Activated T-helper 17 cell treated with anti-CD3 and anti-CD28 coated beads, Interleukin-2, amount 50 U/mL, for 72 hours (primary cell): ENCODE results near the gene RALGAPA2. TPM values are rescaled to one million over a fixed set of nuclear protein-coding genes. Genes with fewer than 3 reads are reported as not detected.
A peak's percentile ranks its signal among the peaks of the same experiment; 100 is the strongest.

Source experiments
- ATAC-seq: fragments of 150-1000 bp; cut with Tn5 transposase; replicated peaks from 2 replicates; pipeline ENCODE4 v1.10.0; 2021; ENCODE audit warnings: mild to moderate bottlenecking, moderate library complexity
- H3K27ac Mint-ChIP-seq: one replicate; pipeline ENCODE4 v1.8.0; 2022; ENCODE audit warnings: mixed read lengths
- H3K27me3 Mint-ChIP-seq: one replicate; pipeline ENCODE4 v1.8.0; 2022; ENCODE audit warnings: mixed read lengths
- H3K36me3 Mint-ChIP-seq: one replicate; pipeline ENCODE4 v1.8.0; 2022; ENCODE audit warnings: low read depth, mild to moderate bottlenecking, mixed read lengths
- H3K4me1 Mint-ChIP-seq: one replicate; pipeline ENCODE4 v1.8.0; 2022; ENCODE audit warnings: mixed read lengths
- H3K4me3 Mint-ChIP-seq: one replicate; pipeline ENCODE4 v1.8.0; 2022; ENCODE audit warnings: mild to moderate bottlenecking, mixed read lengths
- H3K9me3 Mint-ChIP-seq: one replicate; pipeline ENCODE4 v1.8.0; 2022; ENCODE audit warnings: mixed read lengths
- total RNA-seq, 2 donors: library from RNA; stranded (reverse); gene quantifications; one replicate each; pipeline ENCODE4 v1.2.3, GENCODE V29; 2022

Gene RALGAPA2
- total RNA-seq, 2 donors from 2014 or later, result 19.2 to 23.2 TPM

DNA sequence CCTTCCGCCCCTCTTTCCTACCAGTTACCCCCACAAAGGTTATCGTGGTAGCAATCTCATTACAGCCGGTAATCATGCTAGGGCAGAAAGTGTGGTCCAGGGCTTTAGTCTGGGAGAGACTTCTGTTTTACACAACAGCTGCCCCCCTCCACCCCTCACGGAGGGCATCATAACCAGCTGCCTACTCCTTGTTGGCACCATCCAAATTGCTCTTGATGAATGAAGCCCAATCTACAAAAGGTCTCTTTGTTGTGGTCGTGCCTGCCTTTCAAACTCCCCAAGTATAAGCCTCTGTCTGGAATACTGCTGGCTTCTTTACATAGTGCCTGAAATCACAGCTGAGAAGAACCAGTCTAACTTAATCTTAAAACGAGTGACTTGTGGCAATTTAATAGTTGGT, 186.7 kb downstream of the RALGAPA2 start:
- peaks cover 34% of the 10 kb centered on the region for H3K36me3 Mint-ChIP-seq
- H3K9me3 Mint-ChIP-seq, result no peaks in the 10 kb centered on the region
- H3K27me3 Mint-ChIP-seq, result no peaks in the 10 kb centered on the region
- no peak overlapping the region for H3K4me3 Mint-ChIP-seq
- H3K27ac Mint-ChIP-seq, result no peak overlapping the region
- no peak for ATAC-seq
- H3K4me1 Mint-ChIP-seq, result peaks cover 5% of the 10 kb centered on the region

GRCh38 chr20:20525214-20525613, 187.2 kb downstream of the RALGAPA2 start:
- ATAC-seq, result no peak
- Mint-ChIP-seq H3K4me1 (peaks cover 5% of the 10 kb centered on the region), H3K4me3 (no peak overlapping the region), H3K27me3 (no peaks in the 10 kb centered on the region), H3K9me3 (no peaks in the 10 kb centered on the region), H3K27ac (no peak overlapping the region), H3K36me3 (peaks cover 36% of the 10 kb centered on the region)

- no peaks in the 10 kb centered on the region for H3K9me3 Mint-ChIP-seq
- H3K36me3 Mint-ChIP-seq, result peaks cover 37% of the 10 kb centered on the region
- H3K4me1 Mint-ChIP-seq, result peaks cover 5% of the 10 kb centered on the region
- no peak overlapping the region for H3K4me3 Mint-ChIP-seq
- H3K27ac Mint-ChIP-seq, result no peak overlapping the region
- no peak for ATAC-seq
- no peaks in the 10 kb centered on the region for H3K27me3 Mint-ChIP-seq
Measured at GRCh38 chr20:20524756-20525155, 187.7 kb downstream of the RALGAPA2 start.

DNA sequence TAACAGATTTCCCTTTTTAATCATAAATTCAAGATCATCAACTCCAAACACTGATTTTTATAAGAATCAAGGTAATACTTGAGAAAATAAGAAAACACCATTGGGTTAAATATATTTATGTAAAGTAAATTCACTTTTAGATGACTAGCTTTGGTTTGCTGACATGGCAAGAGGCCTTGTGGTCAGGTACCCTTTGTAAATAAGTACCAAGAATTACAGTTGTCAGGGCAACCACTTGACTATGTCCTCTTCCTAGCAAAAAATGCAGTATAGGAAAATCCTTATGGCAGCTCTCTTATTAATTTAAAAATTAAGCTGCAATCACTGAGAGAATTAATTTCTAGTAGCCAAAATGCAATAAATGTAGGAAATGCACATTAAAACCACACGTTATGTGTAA, 190.7 kb downstream of the RALGAPA2 start:
- H3K36me3 Mint-ChIP-seq, result peaks cover 58% of the 10 kb centered on the region
- H3K4me1 Mint-ChIP-seq, result peaks cover 5% of the 10 kb centered on the region
- no peaks in the 10 kb centered on the region for H3K27me3 Mint-ChIP-seq
- H3K27ac Mint-ChIP-seq, result no peak overlapping the region
- no peak overlapping the region for H3K4me3 Mint-ChIP-seq
- H3K9me3 Mint-ChIP-seq, result no peaks in the 10 kb centered on the region
- no peak for ATAC-seq

GRCh38 chr20:20520776-20521175, 191.7 kb downstream of the RALGAPA2 start:
- peaks cover 5% of the 10 kb centered on the region for H3K4me1 Mint-ChIP-seq
- no peaks in the 10 kb centered on the region for H3K27me3 Mint-ChIP-seq
- H3K27ac Mint-ChIP-seq, result no peak overlapping the region
- H3K4me3 Mint-ChIP-seq, result no peak overlapping the region
- peaks cover 63% of the 10 kb centered on the region for H3K36me3 Mint-ChIP-seq
- ATAC-seq, result no peak
- no peaks in the 10 kb centered on the region for H3K9me3 Mint-ChIP-seq

DNA sequence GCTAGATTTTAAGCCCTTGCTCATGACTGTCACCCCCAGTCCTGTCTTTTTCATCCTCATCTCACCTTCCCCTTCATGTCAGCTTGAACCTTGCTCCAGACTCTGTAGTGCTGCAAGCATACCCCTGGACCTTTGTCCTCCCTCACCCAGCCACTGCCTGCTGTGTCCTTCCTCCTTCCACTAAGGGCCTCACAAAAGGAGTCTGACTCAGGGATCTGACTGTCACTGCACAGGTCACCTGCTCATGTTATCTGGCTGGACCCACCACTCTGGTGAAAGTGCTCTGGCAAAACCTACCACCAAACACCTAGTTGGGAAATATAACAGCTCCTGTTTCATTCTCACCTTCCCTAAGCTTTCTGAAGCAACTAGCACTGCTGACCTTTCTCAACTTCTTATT, 193.2 kb downstream of the RALGAPA2 start:
- Mint-ChIP-seq H3K4me1 (peaks cover 5% of the 10 kb centered on the region), H3K9me3 (peaks cover 4% of the 10 kb centered on the region), H3K4me3 (no peak overlapping the region), H3K27me3 (no peaks in the 10 kb centered on the region), H3K36me3 (peaks cover 69% of the 10 kb centered on the region), H3K27ac (peak overlapping the region; percentile 3)
- ATAC-seq, result peak; percentile 11

GRCh38 chr20:20518263-20518662, 194.2 kb downstream of the RALGAPA2 start:
- Mint-ChIP-seq H3K27me3 (no peaks in the 10 kb centered on the region), H3K9me3 (peaks cover 4% of the 10 kb centered on the region), H3K27ac (no peak overlapping the region), H3K4me1 (peaks cover 5% of the 10 kb centered on the region), H3K36me3 (peaks cover 72% of the 10 kb centered on the region), H3K4me3 (no peak overlapping the region)
- ATAC-seq, result peak; percentile 11

DNA sequence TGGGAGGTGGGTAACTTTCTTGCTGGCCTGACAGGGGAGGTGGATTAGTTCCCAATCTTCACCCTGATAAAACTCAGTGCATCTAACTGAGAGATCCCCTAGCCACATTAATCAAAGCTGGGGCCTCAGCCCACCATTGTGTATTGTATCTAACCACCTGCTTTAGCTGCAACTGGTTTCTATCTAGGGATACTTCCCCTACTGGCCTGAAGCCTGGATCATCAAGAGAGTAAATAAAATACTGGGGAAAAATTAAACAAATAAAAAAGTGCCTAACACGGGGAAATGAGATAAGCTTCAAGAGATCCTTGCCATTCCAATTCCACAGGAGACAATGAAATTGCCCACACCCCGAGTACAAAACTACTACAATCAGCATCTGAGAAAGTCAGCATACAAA, 195.1 kb downstream of the RALGAPA2 start:
- H3K9me3 Mint-ChIP-seq, result peaks cover 4% of the 10 kb centered on the region
- no peak overlapping the region for H3K4me3 Mint-ChIP-seq
- peaks cover 5% of the 10 kb centered on the region for H3K4me1 Mint-ChIP-seq
- peaks cover 82% of the 10 kb centered on the region for H3K36me3 Mint-ChIP-seq
- no peak for ATAC-seq
- no peaks in the 10 kb centered on the region for H3K27me3 Mint-ChIP-seq
- H3K27ac Mint-ChIP-seq, result no peak overlapping the region

- peaks cover 4% of the 10 kb centered on the region for H3K9me3 Mint-ChIP-seq
- no peak for ATAC-seq
- H3K36me3 Mint-ChIP-seq, result peaks cover 92% of the 10 kb centered on the region
- no peak overlapping the region for H3K27ac Mint-ChIP-seq
- H3K4me3 Mint-ChIP-seq, result no peak overlapping the region
- H3K4me1 Mint-ChIP-seq, result peaks cover 5% of the 10 kb centered on the region
- no peaks in the 10 kb centered on the region for H3K27me3 Mint-ChIP-seq
Measured at GRCh38 chr20:20513720-20514119, 198.7 kb downstream of the RALGAPA2 start.

DNA sequence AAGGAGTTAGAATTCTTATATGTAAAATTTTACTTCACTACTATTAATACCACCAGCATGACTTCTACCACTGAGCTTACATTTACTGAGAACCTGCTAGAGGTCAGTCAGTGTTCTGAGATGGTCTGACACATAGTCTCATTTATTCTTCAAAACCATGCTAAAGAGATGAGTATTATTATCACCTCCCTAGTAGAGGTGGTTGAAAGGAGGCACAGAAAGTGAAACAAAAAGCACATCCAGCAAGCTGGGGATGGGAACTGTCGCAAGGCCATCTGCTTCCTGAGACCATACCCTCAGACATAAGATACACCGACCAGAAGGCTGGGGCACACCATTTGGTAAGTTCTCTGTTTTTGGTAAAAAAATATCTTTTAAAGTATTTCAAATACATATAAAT, 206.9 kb downstream of the RALGAPA2 start:
- Mint-ChIP-seq H3K4me3 (peak overlapping the region; percentile 3), H3K27me3 (no peaks in the 10 kb centered on the region), H3K36me3 (peaks cover 67% of the 10 kb centered on the region), H3K27ac (no peak overlapping the region), H3K9me3 (no peaks in the 10 kb centered on the region), H3K4me1 (peaks cover 4% of the 10 kb centered on the region)
- peak; percentile 82 for ATAC-seq

DNA sequence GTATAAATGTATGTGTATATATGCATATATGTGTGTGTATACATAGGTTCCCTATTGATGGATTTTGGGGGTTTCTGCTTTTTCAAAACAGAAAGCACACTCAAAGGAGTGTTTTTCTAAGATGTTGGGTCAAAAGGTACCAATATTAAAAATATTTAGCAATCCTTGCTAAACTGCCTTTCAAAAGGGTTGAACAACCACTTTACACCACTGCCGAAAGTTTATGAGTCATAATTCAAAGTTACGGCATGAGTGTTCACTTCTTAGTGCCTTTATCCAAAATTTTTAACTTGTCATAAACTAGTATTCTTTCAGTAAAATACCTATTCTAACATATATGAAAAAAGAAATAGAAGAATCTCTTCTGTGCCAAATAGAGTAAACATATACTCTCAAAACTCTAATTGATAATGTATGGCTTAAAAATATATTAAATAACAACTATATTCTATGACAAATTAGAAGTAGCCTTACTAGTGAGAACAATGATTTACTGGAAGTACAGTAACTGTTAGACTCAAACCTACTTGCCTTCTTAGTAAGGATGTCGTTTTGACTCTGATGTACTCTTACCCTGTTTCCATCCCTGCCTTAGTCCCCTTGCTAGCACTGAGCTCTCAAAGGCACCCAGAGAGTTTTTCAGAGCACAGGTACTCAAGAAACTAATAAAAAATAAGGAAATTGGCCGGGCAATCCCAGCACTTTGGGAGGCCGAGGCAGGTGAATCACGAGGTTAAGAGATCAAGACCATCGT, 208.5 kb downstream of the RALGAPA2 start:
- Mint-ChIP-seq H3K4me3 (no peak overlapping the region), H3K27ac (no peak overlapping the region), H3K4me1 (peaks cover 4% of the 10 kb centered on the region), H3K36me3 (peaks cover 65% of the 10 kb centered on the region), H3K27me3 (no peaks in the 10 kb centered on the region), H3K9me3 (no peaks in the 10 kb centered on the region)
- ATAC-seq, result peak; percentile 80

DNA sequence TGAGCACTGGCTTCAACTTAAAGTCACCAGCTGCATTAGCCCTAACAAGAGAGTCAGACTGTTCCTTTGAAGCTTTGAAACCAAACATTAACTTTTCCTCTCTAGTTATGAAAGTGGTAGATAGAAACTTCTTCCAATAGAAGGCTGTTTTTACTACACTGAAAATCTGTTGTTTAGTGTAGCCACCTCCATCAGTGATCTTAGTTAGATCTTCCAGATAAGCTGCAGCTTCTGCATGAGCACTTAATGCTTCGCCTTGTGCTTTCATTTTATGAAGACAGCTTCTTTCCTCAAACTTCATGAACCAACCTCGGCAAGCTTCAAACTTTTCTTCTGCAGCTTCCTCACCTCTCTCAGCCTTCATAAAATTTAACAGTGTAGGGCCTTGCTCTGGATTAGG, 211.3 kb downstream of the RALGAPA2 start:
- no peak overlapping the region for H3K27ac Mint-ChIP-seq

GRCh38 chr20:20500312-20500711, 212.1 kb downstream of the RALGAPA2 start:
- no peaks in the 10 kb centered on the region for H3K9me3 Mint-ChIP-seq
- H3K4me1 Mint-ChIP-seq, result peaks cover 28% of the 10 kb centered on the region
- no peak for ATAC-seq
- peaks cover 88% of the 10 kb centered on the region for H3K36me3 Mint-ChIP-seq
- H3K4me3 Mint-ChIP-seq, result no peak overlapping the region
- H3K27ac Mint-ChIP-seq, result no peak overlapping the region
- no peaks in the 10 kb centered on the region for H3K27me3 Mint-ChIP-seq

More for the DNA sequence above, 211.3 kb downstream of the RALGAPA2 start:
- Mint-ChIP-seq H3K9me3 (no peaks in the 10 kb centered on the region), H3K4me3 (peak overlapping the region; percentile 37), H3K4me1 (peaks cover 22% of the 10 kb centered on the region), H3K36me3 (peaks cover 79% of the 10 kb centered on the region), H3K27me3 (no peaks in the 10 kb centered on the region)
- no peak for ATAC-seq

DNA sequence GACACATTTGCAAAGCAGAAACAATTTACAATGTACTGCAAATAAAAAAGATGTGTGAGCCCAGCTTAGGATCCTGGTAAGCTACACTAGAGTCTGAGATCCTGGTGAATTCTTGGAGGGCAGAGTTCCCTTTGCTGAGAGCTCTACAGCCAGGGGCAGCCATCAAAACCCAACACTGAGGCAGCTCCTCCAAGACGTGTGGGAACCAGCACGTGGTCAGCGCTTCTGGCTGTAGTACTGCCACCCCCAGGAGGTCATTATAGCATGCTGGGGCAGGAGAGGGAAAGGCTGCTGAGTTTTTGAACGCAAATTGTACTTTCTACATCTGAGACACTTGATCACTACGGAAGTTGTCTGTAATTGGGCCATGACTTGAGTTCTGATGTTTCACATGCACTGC, 213.0 kb downstream of the RALGAPA2 start:
- Mint-ChIP-seq H3K4me1 (peaks cover 28% of the 10 kb centered on the region), H3K36me3 (peaks cover 89% of the 10 kb centered on the region)
- no peak for ATAC-seq

GRCh38 chr20:20498076-20498861, 214.2 kb downstream of the RALGAPA2 start:
- H3K4me1 Mint-ChIP-seq, result peaks cover 28% of the 10 kb centered on the region
- H3K4me3 Mint-ChIP-seq, result peak overlapping the region; percentile 73

More for the DNA sequence above, 213.0 kb downstream of the RALGAPA2 start:
- H3K4me3 Mint-ChIP-seq, result no peak overlapping the region
- H3K27me3 Mint-ChIP-seq, result no peaks in the 10 kb centered on the region
- H3K9me3 Mint-ChIP-seq, result no peaks in the 10 kb centered on the region
- H3K27ac Mint-ChIP-seq, result no peak overlapping the region

More at GRCh38 chr20:20498076-20498861, 214.2 kb downstream of the RALGAPA2 start:
- Mint-ChIP-seq H3K27me3 (no peaks in the 10 kb centered on the region), H3K36me3 (peaks cover 90% of the 10 kb centered on the region), H3K9me3 (no peaks in the 10 kb centered on the region), H3K27ac (peak overlapping the region; percentile 95)
- no peak for ATAC-seq
